ENCODE measurements around the gene POLG.
A peak's percentile ranks its signal among the peaks of the same experiment; 100 is the strongest.

POLG gene

DNA sequence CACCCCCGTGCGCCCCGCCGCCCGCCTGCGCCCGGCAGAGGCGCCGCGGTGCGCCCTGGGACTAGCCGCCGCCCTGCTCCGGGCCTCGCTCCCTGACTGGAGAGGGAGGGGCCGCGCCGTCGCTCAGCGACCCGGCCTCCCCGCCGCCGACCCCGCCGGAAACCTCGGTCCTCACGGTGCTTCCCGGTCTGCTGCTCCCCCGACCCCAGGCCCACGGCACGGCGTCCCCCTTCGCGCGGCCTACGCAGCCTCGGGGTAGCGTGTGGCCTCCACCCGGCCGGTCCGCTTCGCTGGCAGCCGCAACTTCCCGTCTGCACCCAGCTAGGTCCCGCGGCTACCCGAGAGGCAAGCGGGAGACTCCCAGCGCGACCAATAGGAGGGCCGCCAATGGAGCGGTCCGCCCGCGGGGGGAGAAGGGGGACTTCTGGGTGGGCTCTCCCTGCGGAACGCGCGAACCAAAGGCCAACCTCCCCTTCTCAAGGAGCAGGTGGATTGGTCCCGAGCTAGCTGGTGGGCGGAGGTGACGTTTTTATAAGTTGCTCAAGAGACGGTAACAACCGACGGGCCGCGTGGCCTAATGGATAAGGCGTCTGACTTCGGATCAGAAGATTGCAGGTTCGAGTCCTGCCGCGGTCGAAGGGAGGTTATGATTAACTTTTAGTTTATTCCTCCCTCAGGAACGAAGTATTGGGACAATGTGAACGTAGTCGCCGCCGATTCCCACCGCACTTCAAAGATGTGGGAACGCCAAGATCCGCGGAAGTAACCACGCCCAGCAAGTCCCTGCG lies at the start of gene POLG:
TSS of gene POLG (minus strand) at position 315 of the 788 bp plus-strand sequence. CDS start 1,070 bp downstream, outside the sequence.
- peak; percentile 99 to 100 (median 100) for DNase-seq

DNA sequence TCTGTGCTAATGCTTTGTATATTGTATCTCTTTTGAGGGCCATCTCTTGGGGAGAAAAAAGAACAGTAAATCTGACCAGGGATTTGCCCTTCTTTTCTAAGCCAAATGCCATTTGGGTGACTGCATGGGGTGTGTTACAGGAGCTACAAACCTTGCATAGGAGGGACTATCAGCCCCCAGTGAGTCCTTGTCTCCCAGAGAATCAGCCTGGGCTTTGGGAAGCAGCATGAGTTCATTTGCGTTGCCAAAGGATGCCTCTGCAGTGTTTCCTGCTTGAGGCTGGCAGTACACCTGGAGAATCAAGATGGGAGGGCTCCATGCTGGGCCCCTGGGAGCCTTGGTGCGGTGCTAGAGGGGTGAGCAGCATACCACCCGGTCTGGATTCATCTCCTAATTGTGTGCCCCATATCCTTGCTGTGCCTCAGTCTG lies 49.6 kb upstream of the POLG start:
- DNase-seq = peak in 1 of 3 experiments; percentile 3

DNA sequence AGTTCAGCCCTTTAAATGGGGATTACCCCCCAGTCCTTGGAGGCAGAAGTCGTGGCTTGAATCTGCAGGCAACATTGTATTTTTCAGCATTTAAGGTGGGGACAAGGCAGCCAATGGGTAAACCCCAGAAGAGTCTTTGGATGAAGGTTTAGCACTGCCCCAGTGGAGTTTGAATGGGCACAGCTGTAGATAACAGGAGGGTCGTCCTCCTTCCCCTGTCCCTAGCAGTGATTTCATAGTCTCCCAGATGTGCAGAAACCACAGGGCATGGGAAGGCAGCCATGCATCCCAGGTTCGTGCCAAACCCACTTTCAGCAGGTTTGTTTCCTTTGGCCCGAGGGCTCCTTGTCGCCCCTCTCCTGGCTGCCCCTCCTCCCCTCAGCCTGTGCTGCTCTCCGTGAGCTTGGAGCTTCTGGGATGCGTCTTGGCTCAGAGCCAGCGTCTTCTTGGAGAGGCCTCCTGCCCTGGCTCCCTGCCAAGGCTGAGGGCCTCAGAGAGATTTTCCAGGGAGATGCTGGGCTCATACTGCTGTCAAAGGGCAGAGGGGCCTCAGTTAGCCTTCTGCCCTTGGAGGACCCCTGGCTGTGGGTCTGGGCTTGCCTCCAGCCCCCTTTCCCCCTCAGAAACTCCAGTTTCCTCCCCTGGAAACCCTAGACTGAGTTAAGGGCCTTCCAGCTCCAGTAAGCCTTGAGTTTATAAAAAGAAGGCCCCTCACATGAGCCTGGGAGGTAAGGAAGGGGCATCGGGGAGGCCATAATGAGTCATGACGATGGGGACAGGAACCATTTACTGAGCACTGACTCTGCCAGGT lies 48.9 kb upstream of the POLG start:
- DNase-seq = peak; percentile 94 to 99 (median 98)

DNA sequence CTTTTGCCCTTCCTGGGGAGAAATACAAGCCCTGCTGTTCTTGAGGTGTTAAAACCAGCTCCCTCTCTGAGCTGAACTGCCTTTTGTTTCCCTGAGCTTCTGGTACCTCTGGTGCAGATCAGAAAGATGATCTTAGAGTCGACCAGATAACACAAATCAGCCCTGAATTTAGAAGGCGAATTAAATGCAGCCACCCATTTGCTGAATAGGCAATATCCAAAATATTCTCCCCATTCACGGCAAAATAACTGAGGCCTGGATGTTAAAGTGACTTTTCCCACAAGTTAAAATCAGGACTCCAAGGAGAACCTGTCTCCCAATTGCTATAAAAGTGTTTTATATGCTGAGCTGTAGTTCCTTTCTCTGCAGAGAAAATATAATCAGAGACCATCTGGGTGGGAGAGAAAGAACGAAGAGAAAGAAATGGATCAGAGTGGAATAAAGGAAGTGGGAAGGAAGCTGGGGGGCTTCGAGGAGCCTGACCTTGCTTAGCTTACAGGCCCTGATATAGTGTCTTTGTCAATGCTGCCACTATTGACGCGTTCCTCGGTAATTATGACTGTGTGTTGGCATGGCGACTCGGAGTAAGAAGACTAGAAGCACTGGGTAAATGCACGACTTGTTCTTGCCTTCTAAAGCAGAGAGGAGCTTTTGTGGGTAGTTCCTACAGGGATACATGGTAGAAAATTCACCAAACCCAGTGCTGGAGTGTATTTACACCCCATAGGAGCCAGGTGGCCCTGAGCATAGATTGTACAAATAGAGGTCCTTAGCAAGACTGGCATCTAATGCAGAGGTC lies 47.5 kb upstream of the POLG start:
- peak in 1 of 3 experiments; percentile 49 for DNase-seq

DNA sequence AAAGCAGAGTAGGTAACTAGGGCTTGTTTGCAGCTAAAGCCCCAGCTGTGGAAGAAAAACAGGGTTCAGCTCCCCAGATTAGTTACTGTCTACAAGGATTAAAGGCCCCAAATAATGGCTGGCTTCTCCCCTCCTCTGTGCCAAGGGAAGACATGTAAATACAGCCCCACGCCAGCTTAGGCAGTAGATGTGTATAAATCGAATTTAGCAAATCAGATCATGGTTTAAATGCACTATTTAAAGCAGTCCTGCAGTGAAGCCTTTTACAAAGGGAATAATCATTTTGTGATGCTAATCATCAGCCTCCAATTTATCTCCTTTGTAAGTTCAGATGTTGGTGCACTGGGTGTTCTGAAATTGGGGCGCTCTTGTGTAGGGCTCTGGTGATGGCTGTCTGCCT lies 46.7 kb upstream of the POLG start:
- no peak for DNase-seq

DNA sequence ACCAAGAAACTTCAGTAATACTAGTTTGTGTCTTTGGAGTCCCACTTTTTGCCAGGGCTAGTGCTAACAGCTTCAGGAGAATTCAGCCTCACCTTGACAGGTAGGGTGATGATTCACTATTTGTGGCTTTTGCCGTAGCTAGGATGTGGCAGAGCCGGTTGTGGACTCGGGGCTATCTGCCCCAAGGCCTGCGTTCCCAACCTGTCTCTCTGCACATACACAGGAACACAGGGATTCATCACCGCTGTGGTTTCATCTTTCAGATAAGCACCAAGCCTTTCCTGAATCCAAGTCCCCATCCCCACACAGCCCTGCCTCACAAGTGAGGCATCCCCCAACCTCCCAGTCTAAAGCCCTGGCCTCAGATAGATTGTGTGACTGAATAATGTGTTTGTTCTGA lies 45.2 kb upstream of the POLG start:
- DNase-seq = no peak

DNA sequence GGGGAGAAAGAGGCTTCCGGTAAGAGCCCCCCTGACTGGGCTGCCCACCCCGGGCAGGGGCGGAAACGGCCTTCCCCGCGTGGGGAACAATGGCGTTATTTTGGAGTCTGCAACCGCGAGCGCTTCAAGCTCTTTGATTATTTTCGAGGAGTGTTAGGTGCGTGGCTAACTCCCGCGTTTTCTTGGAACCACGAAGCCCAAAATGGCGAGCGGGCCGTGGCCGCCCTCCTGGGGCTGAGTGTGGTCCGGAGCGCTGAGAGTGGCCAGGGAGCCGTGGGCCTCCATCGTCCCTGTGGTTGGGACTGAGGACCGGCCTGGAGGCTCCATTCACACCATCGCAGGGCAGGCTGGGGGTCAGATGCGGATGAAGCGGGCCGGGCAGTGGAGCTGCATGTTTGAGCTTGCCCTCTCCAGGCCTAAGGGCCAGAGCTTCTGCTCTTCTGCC lies 44.6 kb upstream of the POLG start:
- no peak for DNase-seq

DNA sequence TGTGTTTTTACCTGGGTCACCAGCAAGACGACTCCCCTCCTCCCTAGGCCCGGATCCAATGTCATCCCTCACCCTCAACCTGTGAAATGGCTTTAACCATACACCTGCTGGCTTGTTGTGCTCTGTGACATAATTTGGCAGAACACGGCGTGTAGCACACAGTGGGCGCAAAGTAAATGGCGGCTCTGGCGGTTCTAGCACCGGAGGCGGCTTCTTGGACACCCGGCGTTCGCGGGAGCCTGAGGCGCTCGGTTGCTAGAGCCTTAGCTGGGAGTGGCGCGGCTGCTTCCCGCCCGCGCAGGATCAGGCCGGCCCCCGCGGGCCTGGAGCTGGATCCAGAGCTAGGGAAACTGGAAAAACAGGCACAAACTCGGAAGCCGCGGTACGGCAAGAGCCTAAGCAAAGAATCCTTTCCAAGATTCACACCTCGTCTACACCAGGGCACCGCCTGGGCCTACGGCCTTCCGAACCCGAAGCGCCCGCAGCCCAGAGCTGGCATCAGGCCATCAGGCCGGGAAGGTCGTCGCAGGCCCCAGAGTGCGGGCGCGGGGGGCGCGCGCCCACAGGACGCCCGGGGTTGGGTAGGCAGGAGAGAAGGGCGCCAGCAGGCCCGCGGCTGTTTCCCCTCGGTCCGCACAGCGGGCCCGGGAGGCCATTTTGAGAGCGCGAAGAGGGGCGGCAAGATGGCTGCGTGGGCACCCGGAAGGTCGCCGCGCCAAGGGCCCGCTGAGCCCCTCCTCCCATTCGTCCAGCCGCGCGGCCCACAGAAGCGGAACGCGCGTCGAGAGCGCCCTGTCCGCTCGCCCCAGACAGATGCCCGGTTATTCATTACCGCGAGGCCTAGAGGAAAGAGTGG lies 43.9 kb upstream of the POLG start:
- DNase-seq = no peak

DNA sequence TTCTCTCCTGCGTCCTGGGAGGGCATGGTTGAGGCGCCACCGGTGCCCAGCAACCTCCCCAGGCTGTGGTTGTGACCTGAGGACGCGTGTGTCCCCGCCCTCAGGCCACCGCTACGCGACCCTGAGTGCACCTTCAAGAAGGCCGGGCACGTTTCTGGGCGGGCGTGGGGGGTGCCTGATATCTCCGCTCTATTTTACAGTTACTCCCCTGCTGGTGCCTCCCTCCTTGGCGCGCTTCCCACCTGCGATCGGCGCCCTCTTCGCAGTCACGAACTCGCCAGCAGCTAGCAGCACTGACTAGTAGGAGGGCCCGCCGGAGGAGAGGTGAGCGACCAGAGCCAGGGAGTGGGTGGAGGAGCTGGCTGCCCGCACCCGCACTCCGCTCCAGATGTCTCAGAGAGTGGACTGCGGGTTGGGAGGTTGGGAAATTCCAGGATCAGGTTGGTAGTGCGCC lies 43.2 kb upstream of the POLG start:
- no peak for DNase-seq

DNA sequence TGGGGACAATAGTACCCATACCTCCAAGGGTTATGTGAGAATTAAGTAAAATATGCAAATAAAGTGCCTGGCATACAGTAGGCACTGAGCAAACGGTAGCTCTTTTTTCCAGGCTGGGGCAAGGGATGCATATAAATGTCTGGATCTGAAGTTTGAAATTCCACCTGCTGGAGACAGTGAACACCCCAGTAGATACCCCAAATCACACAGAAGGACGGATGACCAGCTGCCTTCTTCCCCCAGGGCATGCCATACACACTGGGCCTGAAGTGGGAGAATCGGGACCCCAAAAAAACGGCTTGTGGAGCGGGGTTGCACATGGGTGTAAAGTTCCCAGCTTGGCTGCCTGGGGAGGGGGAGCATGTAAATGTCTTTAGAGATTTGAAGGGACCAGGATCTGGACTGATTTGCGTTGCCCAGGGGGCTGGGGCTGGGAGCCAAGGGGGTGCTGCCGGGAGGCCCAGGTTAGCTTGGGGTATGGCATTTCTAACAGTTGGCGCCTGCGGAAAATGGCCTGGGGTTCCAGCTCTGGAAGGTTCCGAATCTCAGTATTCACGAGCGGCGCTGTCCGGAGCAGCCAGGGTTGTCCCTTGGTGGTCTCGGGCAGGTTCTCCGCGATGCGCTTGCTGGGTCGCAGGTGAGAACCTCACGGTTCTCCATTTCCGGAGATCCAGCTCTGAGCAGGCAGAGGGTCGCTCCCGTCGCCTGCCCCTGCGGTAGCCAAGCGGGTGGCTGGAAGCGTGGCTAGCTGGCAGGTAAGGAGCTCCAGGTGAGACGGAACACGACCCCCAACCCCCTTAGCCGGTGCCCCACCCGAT lies 42.6 kb upstream of the POLG start:
- no peak for DNase-seq

DNA sequence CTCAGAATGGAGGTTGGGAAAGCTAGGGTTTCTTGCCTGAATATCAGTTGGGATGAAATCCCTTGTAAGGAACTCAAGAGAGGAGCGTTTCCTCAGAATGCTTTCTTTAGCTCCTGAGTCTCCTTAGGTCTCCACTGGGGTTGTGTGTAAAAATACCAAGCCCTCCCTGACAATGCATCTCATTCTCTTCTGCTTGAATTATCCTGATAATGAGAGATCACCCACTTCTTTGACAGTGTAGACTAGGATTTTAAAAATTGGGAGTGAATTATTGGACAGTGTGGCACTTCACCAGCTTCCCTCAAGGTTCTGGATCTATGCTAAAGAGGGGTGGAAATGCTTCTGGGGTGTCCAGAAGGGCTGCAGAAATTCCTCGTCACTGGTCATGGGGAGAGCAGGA lies 41.8 kb upstream of the POLG start:
- no peak for DNase-seq

DNA sequence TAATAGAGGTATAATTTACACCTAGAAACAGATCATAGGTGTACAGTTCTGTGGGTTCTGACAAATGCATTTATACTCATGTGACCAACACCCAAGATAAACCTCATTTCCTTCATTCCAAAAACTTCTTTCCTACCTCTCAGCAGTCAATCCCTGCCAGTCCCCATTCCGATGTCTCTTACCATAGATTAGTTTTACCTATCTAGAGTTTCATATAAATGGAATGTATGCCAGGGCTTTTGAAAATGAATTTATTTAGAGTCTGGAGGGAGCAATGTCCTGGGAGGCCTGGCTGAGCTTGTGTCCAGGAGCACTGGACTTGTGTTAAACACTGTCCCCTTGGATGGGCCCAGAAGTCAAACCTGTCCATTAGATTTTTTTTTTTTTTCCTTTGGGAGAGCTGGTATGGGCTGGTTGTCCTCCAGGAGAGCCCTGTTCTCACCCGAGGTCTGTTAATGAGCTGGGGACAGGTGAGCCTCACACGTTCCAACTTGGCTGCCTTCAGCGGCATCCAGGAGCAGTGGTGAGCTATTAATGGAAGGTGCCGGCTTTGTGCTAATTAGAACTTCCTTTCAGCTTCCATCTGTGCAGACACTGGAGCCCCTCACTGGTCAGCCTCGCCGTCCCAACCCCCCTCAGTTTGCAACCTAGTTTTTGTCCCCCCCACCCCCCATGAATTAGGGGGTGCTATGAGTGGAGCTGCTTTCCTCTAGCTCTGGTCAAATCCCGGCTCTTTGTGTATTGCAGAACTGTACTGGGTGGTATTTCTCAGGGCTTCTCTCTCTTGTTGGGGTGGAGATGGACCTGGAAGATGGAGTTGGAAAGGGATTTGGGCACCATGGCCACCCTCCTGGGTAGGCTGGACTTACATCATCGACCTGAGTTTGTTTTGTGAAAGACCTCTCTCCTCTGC lies 40.7 kb upstream of the POLG start:
- no peak for DNase-seq

DNA sequence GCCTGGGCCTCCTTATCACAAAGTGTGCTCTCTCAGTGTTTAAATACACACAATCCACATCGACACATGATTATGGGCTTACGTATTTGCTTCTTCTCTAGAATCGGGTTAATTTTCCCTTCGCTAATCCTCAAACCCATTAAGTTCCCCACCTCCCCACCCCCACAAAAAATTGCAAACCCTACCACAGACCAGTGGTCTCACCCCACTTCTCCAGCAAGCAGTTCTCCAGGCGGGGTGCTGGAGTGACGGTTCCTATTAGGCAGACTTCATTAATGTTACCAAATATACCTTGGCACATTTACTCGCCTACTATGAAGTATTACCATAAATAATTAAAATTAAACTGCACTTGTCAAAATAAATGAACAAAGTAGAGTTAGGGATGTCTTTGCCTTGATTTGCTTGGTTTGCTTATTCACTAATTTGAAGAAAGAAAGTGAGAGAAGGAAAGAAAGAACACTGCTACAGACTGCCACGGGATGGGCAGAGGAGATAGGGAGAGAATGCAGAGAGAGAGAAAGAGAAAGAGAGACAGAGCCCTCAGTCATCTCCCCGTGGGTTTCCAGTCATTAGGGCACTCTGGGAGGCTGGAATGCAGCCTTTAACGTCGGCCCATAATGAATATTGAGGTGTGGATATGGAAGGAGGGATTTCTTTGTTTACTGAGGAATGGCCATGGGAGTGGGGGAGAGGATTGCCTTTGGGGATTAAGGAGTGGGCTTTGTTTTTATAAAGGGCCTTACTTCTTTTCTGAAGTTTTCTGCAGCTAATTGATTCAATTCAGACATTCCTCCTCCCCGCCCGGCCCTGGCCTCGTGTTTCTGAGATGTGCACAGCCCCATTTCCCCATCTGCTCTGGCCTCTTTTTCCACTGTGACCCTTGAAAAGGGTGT lies 39.7 kb upstream of the POLG start:
- DNase-seq = no peak

DNA sequence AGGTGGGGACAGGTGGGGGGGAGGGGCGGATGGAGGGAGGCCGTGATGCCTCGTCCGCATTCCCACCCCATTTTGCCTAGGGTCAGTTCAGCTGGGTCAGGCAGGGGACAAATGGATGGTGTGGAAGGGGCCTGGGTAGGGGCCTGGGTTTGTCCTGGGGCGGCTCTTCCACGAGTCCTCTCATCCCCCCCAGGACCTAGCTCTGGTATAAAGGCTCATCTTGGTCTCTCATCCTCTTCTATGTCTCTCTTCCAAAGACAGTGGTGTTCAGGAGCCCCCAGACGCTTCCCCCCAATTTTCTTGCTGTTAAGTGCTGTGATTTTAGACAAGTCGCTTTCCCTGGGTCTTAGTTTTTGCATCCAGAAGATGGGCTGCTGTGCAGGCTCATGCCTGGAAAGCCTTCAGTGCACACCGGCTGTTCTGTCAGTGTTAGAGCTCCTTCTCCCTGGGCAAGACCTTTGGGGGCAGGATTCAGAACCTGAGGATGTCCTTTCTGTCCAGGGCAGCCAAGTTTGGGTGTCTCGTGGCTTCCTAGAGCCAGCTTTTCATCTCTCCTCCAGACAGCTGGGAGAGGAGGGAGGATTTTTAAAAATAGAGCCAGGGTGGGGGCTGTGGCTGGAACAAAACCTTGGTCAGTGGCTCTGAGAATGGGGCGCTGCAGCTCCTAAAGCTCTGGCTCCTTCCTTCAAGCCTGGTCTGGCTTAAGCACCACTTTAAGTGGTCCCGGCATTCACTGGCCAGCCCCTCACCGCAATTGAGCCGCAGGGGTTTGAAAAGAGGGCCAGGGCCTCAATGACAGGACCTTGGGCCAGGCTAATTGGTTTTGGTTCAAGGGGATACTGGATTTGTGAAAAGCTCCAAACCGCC lies 37.7 kb upstream of the POLG start:
- no peak for DNase-seq

DNA sequence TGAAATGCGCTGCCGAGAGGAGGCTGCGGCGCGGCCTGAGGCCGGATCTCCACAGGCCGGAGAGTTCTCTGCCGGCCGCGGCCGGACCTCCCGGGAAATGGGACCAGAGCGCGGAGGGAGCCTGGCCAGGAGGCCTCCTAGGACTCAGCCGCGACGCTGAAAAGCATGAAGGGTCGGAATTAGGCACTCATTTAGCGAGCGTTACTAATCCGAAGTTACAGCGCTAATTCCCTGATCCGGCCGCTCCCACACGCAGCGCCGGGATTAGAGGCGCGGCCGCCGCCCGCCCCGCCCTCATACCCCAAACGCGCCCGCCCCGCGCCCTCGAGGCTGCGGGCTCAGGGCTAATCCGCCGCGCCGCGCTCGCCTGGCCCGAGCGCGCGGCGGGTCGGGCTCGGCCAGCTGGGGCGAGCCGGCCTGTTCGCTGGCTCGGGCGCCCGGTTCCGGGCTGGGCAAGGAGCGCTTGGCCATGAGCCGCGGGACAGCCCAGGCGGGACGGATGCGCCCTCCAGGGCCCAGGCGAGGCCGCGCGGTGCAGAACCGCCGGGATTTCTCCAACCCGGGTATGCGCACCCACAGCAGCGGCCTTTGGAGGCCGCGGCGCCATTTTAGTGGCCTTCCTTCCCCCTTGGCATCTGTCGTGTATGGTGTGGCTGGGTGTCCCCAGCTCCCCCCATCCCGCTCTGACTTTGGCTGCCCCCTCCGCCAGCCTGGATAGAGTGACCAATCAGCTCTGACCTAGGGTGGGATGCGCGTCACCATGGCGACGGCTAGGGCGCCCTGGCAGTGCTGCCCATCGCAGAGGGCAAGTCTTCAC lies 36.8 kb upstream of the POLG start:
- DNase-seq = no peak

DNA sequence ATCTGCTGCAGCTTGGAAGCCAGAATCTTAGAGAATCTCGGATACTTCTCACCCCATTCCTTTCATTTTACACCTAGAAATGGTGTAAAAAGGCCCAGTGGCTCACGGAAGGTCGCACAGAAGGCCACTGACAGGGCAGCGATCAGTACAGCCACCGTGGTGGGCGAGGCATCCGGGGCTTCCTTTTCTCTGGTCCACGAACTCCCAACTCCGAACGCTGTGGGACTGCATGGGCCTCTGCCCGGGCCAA lies 36.3 kb upstream of the POLG start:
- DNase-seq = no peak

All from NCI-H1417 (cell line).